Natural killer cell (primary cell): Measurements from ENCODE around the gene TRIM6. TPM values are rescaled to one million over a fixed set of nuclear protein-coding genes. Genes with fewer than 3 reads are reported as not detected.

Source experiments
- ATAC-seq, 3 donors: fragments of 150-1000 bp in 2 of 3; fragments of 200-7000 bp in 1 of 3; cut with Tn5 transposase; 1 replicate in 1 of 3; 2 replicates in 2 of 3; pipeline ENCODE4 v1.10.0; 2021; ENCODE audit warnings: mild to moderate bottlenecking in 2 of 3, moderate library complexity in 2 of 3
- DNase-seq, 2 donors: peaks; one replicate each; pipeline versions ENCODE4 v3.0.0 to v3.0.0-alpha.2; 2013 to 2021; ENCODE audit warnings: mixed read lengths in 1 of 2
- H3K27ac ChIP-seq: one replicate; pipeline ENCODE4 v1.5.1; 2013; ENCODE audit warnings: mild to moderate bottlenecking, low read length
- H3K27me3 ChIP-seq: one replicate; pipeline ENCODE4 v1.6.1; 2013; ENCODE audit warnings: low read length; ENCODE audit not compliant: control insufficient read depth, insufficient read depth
- H3K36me3 ChIP-seq: one replicate; pipeline ENCODE4 v1.6.1; 2013; ENCODE audit warnings: low read length; ENCODE audit not compliant: control insufficient read depth, insufficient read depth
- H3K4me1 ChIP-seq: one replicate; pipeline ENCODE4 v1.6.1; 2013; ENCODE audit warnings: low read length; ENCODE audit not compliant: control insufficient read depth, insufficient read depth
- H3K4me3 ChIP-seq: one replicate; pipeline ENCODE4 v1.5.1; 2013; ENCODE audit warnings: low read length
- H3K9me3 ChIP-seq: one replicate; pipeline ENCODE4 v1.6.1; 2013; ENCODE audit warnings: low read length; ENCODE audit not compliant: control insufficient read depth, insufficient read depth
- H3K27ac Mint-ChIP-seq, 2 donors: one replicate each; pipeline ENCODE4 v1.8.0; 2022; ENCODE audit warnings: mild to moderate bottlenecking in 2 of 2, mixed read lengths in 2 of 2, moderate library complexity in 1 of 2
- H3K27me3 Mint-ChIP-seq, 2 donors: one replicate each; pipeline ENCODE4 v1.8.0; 2022; ENCODE audit warnings: low read depth in 2 of 2, mixed read lengths in 2 of 2
- H3K36me3 Mint-ChIP-seq: one replicate; pipeline ENCODE4 v1.8.0; 2022; ENCODE audit warnings: mixed read lengths
- H3K4me1 Mint-ChIP-seq, 2 donors: one replicate each; pipeline ENCODE4 v1.8.0; 2022; ENCODE audit warnings: mixed read lengths in 2 of 2
- H3K4me3 Mint-ChIP-seq: one replicate; pipeline ENCODE4 v1.8.0; 2022; ENCODE audit warnings: mild to moderate bottlenecking, moderate library complexity, mixed read lengths
- H3K9me3 Mint-ChIP-seq, 2 donors: one replicate each; pipeline ENCODE4 v1.8.0; 2022; ENCODE audit warnings: mixed read lengths in 2 of 2
- CTCF ChIP-seq: fragments of 200-600 bp; IDR thresholded peaks from one replicate; pipeline ENCODE4 v1.8.0; 2022; ENCODE audit warnings: antibody characterized with exemption
- WGBS: methylation state at CpG from one replicate; pipeline ENCODE4 v1.1.7; 2013; ENCODE audit warnings: missing lambda C conversion rate; ENCODE audit not compliant: insufficient coverage; 5-methylcytosine and 5-hydroxymethylcytosine counted together
- intact Hi-C: fragments of 100-400 bp; cut with micrococcal nuclease; formaldehyde crosslinking; loops from one replicate; pipeline ENCODE4 v1.14.2; 2022
- total RNA-seq, 4 donors: library from RNA; stranded (reverse); fragments of 120-200 nt in 1 of 4; gene quantifications; one replicate each; pipeline versions ENCODE4 v1.2.3 to v1.2.4, GENCODE V29; 2013 to 2022

The TRIM6 gene
- total RNA-seq, 3 donors from 2014 or later (not counting 1 experiment from before 2014, with no cell fraction given): 1.1 TPM; not detected in 2

- Histone ChIP-seq H3K4me1 (no peaks in the 10 kb centered on the region), H3K27ac (no peak overlapping the region), H3K36me3 (peaks cover 4% of the 10 kb centered on the region), H3K27me3 (no peaks in the 10 kb centered on the region), H3K9me3 (no peaks in the 10 kb centered on the region), H3K4me3 (no peak overlapping the region)
- Mint-ChIP-seq H3K27ac (no peak overlapping the region), H3K36me3 (peaks cover 8% of the 10 kb centered on the region), H3K4me3 (no peak overlapping the region), H3K4me1 (no peaks in the 10 kb centered on the region), H3K27me3 (no peaks in the 10 kb centered on the region), H3K9me3 (no peaks in the 10 kb centered on the region)
- intact Hi-C loops: no loop called here
- DNase-seq (no peak), ATAC-seq (no peak)
- WGBS: 94% methylated on average over 5 of the region's 5 CpGs
- TF ChIP-seq CTCF: no peak
Measured at GRCh38 chr11:5658318-5658717, 61.9 kb downstream of the TRIM6 start.

Other genes with a start within 250 kb of the TRIM6 start
- not detected for gene OR51B6, start 245.1 kb upstream of the TRIM6 start, total RNA-seq
- gene OR51M1, start 212.8 kb upstream of the TRIM6 start, total RNA-seq: not detected
- gene OR51Q1, start 174.5 kb upstream of the TRIM6 start, total RNA-seq: not detected
- not detected for gene OR51I1, start 155.1 kb upstream of the TRIM6 start, total RNA-seq
- gene OR51I2, start 147.3 kb upstream of the TRIM6 start, total RNA-seq: not detected
- gene OR52D1, start 108.0 kb upstream of the TRIM6 start, total RNA-seq: not detected
- gene UBQLN3, start 86.7 kb upstream of the TRIM6 start, total RNA-seq: under 1 TPM in 2 of 3 donors, not detected in 1; 0.15 to 0.20 TPM
- 1 to 10 TPM in 1 of 3 donors, under 1 TPM in 1, not detected in 1; 0.61 to 1.3 TPM for gene UBQLNL, start 79.9 kb upstream of the TRIM6 start, total RNA-seq
- gene OR52H1, start 48.1 kb upstream of the TRIM6 start, total RNA-seq: under 1 TPM; 0.26 to 0.95 (median 0.70) TPM
- gene OR52B6, start 15.8 kb upstream of the TRIM6 start, total RNA-seq: not detected
- gene TRIM34, start 28.4 kb downstream of the TRIM6 start, total RNA-seq: 10 to 100 TPM in 1 of 3 donors, 1 to 10 TPM in 2; 8.2 to 10.0 (median 9.9) TPM
- gene TRIM5, start 88.4 kb downstream of the TRIM6 start, total RNA-seq: 10 to 100 TPM; 16.3 to 24.4 (median 20.2) TPM
- gene TRIM22, start 93.2 kb downstream of the TRIM6 start, total RNA-seq: 100 to 1,000 TPM; 304 to 339 (median 334) TPM
- gene OR56B1, start 139.8 kb downstream of the TRIM6 start, total RNA-seq: under 1 TPM; 0.18 to 0.93 (median 0.42) TPM
- 1 to 10 TPM; 1.2 to 2.1 (median 1.3) TPM for gene OR52N4, start 157.6 kb downstream of the TRIM6 start, total RNA-seq
- gene OR52N5, start 186.7 kb downstream of the TRIM6 start, total RNA-seq: not detected
- not detected for gene OR52N1, start 194.6 kb downstream of the TRIM6 start, total RNA-seq
- not detected for gene OR52N2, start 212.3 kb downstream of the TRIM6 start, total RNA-seq
- gene OR52E6, start 245.3 kb downstream of the TRIM6 start, total RNA-seq: not detected